GM12891 (cell line): ENCODE results near the gene NT5C.

Experiments
- POLR2A ChIP-seq: IDR thresholded peaks from 2 replicates; pipeline ENCODE4 v1.6.1; 2011; ENCODE audit warnings: low read depth, low read length, control low read depth
- POLR2AphosphoS5 ChIP-seq: IDR thresholded peaks from 2 replicates; pipeline ENCODE4 v1.6.1; 2011; ENCODE audit warnings: low read depth, low read length, control low read depth
- POU2F2 ChIP-seq: IDR thresholded peaks from 2 replicates; pipeline ENCODE4 v1.6.1; 2011; ENCODE audit warnings: low read depth, mild to moderate bottlenecking, control low read depth, low read length, moderate library complexity
- SPI1 ChIP-seq: IDR thresholded peaks from 2 replicates; pipeline ENCODE4 v1.6.1; 2011; ENCODE audit warnings: low read depth, low read length, control low read depth
- TAF1 ChIP-seq: IDR thresholded peaks from 2 replicates; pipeline ENCODE4 v1.6.1; 2011; ENCODE audit warnings: low read depth, low read length, control low read depth

DNA sequence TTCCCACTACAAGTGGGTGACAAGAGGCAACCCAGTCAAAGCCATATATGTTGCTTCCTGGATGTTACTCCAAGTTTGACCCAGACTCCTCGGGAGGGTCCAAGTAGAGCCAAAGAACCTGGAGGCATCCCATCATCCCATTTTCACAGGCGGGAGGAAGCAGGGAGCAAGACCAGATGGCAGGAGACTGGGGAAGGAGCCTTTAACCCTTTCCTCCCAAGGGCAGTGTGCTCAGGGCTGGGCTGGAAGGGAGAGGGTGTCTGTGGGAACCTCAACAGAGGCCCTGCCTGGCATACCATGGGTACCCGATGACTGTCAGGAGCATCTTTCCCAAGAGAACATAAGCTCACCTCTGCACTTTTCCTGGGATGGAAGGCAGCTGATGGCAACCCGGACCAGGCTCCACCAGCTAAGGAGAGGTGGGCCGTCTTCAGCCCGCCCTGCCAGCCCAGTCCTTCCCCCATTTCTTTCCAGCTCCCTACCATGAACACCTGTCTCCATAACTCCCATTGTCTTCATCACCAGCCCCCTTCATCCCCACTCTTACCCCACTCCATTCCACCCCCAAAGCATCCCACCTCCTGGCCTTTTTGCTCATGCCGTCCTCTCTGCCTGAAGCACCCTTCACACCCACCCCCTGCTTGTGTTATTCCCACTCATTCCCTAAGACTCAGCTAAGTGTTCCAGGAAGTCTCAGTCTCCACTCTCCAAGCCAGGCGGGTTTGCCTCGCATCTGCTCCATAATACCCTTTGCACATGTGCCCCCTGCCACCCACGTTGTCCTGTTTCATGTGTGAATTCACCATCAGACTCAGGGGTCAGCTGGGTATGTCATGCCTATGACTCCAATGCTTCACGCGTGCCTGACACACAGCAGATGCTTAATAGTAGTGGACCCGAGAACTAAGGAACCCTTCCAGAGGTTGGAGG is 49.7 kb downstream of the NT5C start:
- TF ChIP-seq POLR2A (no peak), TAF1 (no peak), SPI1 (no peak), POLR2AphosphoS5 (no peak), POU2F2 (no peak)
